SK-N-SH treated with all-trans-retinoic acid at 6 μM for 48 hours (cell line): ENCODE data around the gene CNGA2.

ENCODE experiments used
- ATAC-seq: fragments of 200-7000 bp; cut with Tn5 transposase; 3 replicates; pipeline ENCODE4 v1.9.1; 2020; ENCODE audit warnings: mild to moderate bottlenecking, moderate library complexity
- ARNTL ChIP-seq: fragments of 450-650 bp; formaldehyde crosslinking; IDR thresholded peaks from 2 replicates; pipeline ENCODE4 v1.5.0; 2020; ENCODE audit warnings: low read depth, mild to moderate bottlenecking, moderate library complexity, borderline replicate concordance
- BACH2 ChIP-seq: fragments of 250-450 bp; sonication (Bioruptor Pico); IDR thresholded peaks from 2 replicates; pipeline ENCODE4 v1.9.0; 2021; ENCODE audit warnings: mild to moderate bottlenecking, borderline replicate concordance
- CSDC2 ChIP-seq: fragments of 250-450 bp; sonication (Bioruptor Pico); IDR thresholded peaks from 2 replicates; pipeline ENCODE4 v1.5.0; 2020; ENCODE audit warnings: mild to moderate bottlenecking, moderate library complexity
- ESRRG ChIP-seq: fragments of 250-450 bp; sonication (Bioruptor Pico); IDR thresholded peaks from 2 replicates; pipeline ENCODE4 v1.6.1; 2021; ENCODE audit warnings: mild to moderate bottlenecking
- GLIS3 ChIP-seq: fragments of 250-450 bp; sonication (Bioruptor Pico); IDR thresholded peaks from 2 replicates; pipeline ENCODE4 v1.5.0; 2020; ENCODE audit warnings: mild to moderate bottlenecking, moderate library complexity
- ISL1 ChIP-seq: fragments of 250-450 bp; sonication (Bioruptor Pico); IDR thresholded peaks from 2 replicates; pipeline ENCODE4 v2.1.2; 2022; ENCODE audit warnings: mild to moderate bottlenecking, moderate library complexity
- OSR1 ChIP-seq: fragments of 250-450 bp; sonication (Bioruptor Pico); IDR thresholded peaks from 2 replicates; pipeline ENCODE4 v1.8.0; 2022; ENCODE audit warnings: moderate library complexity, mild to moderate bottlenecking, inconsistent platforms
- PPARA ChIP-seq: fragments of 250-450 bp; sonication (Bioruptor Pico); IDR thresholded peaks from 2 replicates; pipeline ENCODE4 v1.5.0; 2020; ENCODE audit warnings: mild to moderate bottlenecking, borderline replicate concordance
- RARB ChIP-seq: fragments of 250-450 bp; sonication (Bioruptor Pico); IDR thresholded peaks from 2 replicates; pipeline ENCODE4 v1.8.0; 2021; ENCODE audit warnings: mild to moderate bottlenecking, moderate library complexity
- SNAI2 ChIP-seq: fragments of 250-450 bp; sonication (Bioruptor Pico); IDR thresholded peaks from 2 replicates; pipeline ENCODE4 v1.5.0; 2020; ENCODE audit warnings: mild to moderate bottlenecking, moderate library complexity
- TCF4 ChIP-seq: fragments of 250-450 bp; sonication (Bioruptor Pico); IDR thresholded peaks from 2 replicates; pipeline ENCODE4 v1.8.0; 2021; ENCODE audit warnings: mild to moderate bottlenecking, moderate library complexity, borderline replicate concordance
- TOX ChIP-seq: fragments of 250-450 bp; sonication (Bioruptor Pico); IDR thresholded peaks from 2 replicates; pipeline ENCODE4 v1.8.0; 2021; ENCODE audit warnings: mild to moderate bottlenecking, moderate library complexity, borderline replicate concordance
- ZC3H10 ChIP-seq: fragments of 250-450 bp; sonication (Bioruptor Pico); IDR thresholded peaks from 2 replicates; pipeline ENCODE4 v1.5.1; 2021; ENCODE audit warnings: mild to moderate bottlenecking, moderate library complexity
- ZFP3 ChIP-seq: fragments of 250-450 bp; sonication (Bioruptor Pico); IDR thresholded peaks from 2 replicates; pipeline ENCODE4 v1.5.0; 2020; ENCODE audit warnings: mild to moderate bottlenecking, moderate library complexity
- ZFP30 ChIP-seq: fragments of 450-650 bp; formaldehyde crosslinking; IDR thresholded peaks from 2 replicates; pipeline ENCODE4 v1.5.0; 2022; ENCODE audit warnings: mild to moderate bottlenecking, moderate library complexity
- ZNF565 ChIP-seq: fragments of 450-650 bp; formaldehyde crosslinking; conservative IDR thresholded peaks from 2 replicates; pipeline ENCODE4 v1.5.0; 2020; ENCODE audit warnings: low read depth, mild to moderate bottlenecking, moderate library complexity
- ZNF70 ChIP-seq: fragments of 450-650 bp; formaldehyde crosslinking; IDR thresholded peaks from 2 replicates; pipeline ENCODE4 v1.5.0; 2020; ENCODE audit warnings: mild to moderate bottlenecking, moderate library complexity
- ZNF8 ChIP-seq: fragments of 450-650 bp; formaldehyde crosslinking; IDR thresholded peaks from 2 replicates; pipeline ENCODE4 v1.5.0; 2020; ENCODE audit warnings: mild to moderate bottlenecking, moderate library complexity
- TF ChIP-seq, protein P1 (sequence below): fragments of 250-450 bp; sonication (Bioruptor Pico); IDR thresholded peaks from 2 replicates; pipeline ENCODE4 v1.5.0; 2020; ENCODE audit warnings: mild to moderate bottlenecking, moderate library complexity
- TF ChIP-seq, protein P2 (sequence below): fragments of 250-450 bp; sonication (Bioruptor Pico); IDR thresholded peaks from 2 replicates; pipeline ENCODE4 v1.5.1; 2021; ENCODE audit warnings: mild to moderate bottlenecking, moderate library complexity
- TF ChIP-seq, protein P3 (sequence below): fragments of 250-450 bp; sonication (Bioruptor Pico); IDR thresholded peaks from 2 replicates; pipeline ENCODE4 v1.8.0; 2021; ENCODE audit warnings: low read depth, mild to moderate bottlenecking, moderate library complexity, borderline replicate concordance
- TF ChIP-seq, protein P4 (sequence below): fragments of 250-450 bp; sonication (Bioruptor Pico); IDR thresholded peaks from 2 replicates; pipeline ENCODE4 v1.5.1; 2020; ENCODE audit warnings: low read depth, mild to moderate bottlenecking, moderate library complexity
- TF ChIP-seq, protein P5 (sequence below): fragments of 250-450 bp; sonication (Bioruptor Pico); IDR thresholded peaks from 2 replicates; pipeline ENCODE4 v1.8.0; 2020; ENCODE audit warnings: mild to moderate bottlenecking, moderate library complexity, borderline replicate concordance

CNGA2 gene

DNA sequence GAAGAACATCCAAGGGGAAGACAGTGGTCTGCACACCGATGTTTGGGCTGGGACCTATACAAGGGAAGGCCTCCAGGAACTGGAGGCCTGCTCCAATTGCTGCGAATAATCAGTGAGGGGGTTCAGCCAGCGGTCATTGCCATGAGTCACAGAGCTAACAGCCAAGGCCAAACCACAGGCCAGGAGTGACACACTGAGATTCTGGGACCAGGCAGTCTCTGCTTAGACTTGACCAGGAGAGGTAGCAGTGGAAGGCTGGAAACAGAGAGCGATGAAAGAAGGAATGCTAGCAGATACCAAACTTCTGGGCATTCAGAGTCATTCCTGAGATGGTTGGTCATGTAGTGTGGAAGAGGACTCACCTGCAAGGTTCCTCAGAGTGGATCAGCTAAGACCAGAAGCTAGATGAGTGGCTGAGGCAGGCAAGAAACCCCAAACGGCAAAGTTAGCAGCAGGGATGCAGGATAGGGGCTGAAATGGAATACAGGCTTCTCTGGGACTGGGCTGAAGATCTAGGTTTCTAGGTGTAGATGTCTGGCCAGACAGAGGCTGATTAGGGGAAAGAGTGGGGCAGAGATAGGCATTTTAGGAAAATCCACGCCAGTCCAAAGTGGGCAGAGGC lies 54.7 kb downstream of the CNGA2 start (continued):
- TF ChIP-seq, protein P1, sequence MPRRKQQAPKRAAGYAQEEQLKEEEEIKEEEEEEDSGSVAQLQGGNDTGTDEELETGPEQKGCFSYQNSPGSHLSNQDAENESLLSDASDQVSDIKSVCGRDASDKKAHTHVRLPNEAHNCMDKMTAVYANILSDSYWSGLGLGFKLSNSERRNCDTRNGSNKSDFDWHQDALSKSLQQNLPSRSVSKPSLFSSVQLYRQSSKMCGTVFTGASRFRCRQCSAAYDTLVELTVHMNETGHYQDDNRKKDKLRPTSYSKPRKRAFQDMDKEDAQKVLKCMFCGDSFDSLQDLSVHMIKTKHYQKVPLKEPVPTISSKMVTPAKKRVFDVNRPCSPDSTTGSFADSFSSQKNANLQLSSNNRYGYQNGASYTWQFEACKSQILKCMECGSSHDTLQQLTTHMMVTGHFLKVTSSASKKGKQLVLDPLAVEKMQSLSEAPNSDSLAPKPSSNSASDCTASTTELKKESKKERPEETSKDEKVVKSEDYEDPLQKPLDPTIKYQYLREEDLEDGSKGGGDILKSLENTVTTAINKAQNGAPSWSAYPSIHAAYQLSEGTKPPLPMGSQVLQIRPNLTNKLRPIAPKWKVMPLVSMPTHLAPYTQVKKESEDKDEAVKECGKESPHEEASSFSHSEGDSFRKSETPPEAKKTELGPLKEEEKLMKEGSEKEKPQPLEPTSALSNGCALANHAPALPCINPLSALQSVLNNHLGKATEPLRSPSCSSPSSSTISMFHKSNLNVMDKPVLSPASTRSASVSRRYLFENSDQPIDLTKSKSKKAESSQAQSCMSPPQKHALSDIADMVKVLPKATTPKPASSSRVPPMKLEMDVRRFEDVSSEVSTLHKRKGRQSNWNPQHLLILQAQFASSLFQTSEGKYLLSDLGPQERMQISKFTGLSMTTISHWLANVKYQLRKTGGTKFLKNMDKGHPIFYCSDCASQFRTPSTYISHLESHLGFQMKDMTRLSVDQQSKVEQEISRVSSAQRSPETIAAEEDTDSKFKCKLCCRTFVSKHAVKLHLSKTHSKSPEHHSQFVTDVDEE (CRISPR knock-in tag): no peak
- no peak for TF ChIP-seq PPARA
- TF ChIP-seq, protein P2, sequence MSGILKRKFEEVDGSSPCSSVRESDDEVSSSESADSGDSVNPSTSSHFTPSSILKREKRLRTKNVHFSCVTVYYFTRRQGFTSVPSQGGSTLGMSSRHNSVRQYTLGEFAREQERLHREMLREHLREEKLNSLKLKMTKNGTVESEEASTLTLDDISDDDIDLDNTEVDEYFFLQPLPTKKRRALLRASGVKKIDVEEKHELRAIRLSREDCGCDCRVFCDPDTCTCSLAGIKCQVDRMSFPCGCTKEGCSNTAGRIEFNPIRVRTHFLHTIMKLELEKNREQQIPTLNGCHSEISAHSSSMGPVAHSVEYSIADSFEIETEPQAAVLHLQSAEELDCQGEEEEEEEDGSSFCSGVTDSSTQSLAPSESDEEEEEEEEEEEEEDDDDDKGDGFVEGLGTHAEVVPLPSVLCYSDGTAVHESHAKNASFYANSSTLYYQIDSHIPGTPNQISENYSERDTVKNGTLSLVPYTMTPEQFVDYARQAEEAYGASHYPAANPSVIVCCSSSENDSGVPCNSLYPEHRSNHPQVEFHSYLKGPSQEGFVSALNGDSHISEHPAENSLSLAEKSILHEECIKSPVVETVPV (CRISPR knock-in tag): no peak
- TF ChIP-seq, all 23 proteins: peak for 0

DNA sequence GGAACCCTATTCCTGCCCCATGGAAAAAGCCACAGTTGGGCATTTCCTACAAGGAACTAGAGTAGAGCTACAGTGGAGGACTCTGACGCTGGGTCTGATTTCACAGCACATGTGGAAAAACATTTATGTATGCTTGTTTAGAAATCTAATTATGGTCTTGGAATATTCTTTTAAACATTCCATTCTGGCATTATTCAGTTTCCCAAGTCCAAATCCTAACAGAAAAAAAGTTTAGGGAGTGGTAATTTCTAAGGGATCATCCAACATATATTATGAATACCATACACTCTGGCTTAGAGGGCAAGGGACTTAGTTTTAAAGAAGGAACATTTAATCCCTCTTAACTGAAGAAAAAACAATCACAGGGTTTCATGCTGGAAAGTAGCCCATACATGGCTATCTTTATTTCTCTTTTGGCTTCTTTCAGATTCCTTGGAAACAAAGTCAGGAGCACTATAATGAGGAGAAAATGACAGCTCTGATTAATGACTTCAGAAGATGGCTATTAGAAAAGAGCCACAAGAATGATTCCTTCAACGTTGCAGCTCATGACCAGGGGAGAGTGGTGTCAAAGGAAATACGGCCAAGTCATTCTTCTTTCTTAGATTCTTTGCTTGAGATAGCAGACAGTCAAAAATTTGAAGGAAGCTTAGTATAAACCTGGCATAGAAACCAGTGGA lies 56.1 kb downstream of the CNGA2 start:
- no peak for ATAC-seq
- TF ChIP-seq ARNTL (CRISPR knock-in tag) (no peak), RARB (no peak), ZFP30 (CRISPR knock-in tag) (no peak), TOX (CRISPR knock-in tag) (no peak), ZFP3 (CRISPR knock-in tag) (no peak), ZC3H10 (no peak), ZNF70 (CRISPR knock-in tag) (no peak), ESRRG (CRISPR knock-in tag) (no peak), TCF4 (CRISPR knock-in tag) (no peak), BACH2 (CRISPR knock-in tag) (no peak), PPARA (no peak), CSDC2 (no peak), ZNF8 (no peak), SNAI2 (no peak)
- TF ChIP-seq, protein P3, sequence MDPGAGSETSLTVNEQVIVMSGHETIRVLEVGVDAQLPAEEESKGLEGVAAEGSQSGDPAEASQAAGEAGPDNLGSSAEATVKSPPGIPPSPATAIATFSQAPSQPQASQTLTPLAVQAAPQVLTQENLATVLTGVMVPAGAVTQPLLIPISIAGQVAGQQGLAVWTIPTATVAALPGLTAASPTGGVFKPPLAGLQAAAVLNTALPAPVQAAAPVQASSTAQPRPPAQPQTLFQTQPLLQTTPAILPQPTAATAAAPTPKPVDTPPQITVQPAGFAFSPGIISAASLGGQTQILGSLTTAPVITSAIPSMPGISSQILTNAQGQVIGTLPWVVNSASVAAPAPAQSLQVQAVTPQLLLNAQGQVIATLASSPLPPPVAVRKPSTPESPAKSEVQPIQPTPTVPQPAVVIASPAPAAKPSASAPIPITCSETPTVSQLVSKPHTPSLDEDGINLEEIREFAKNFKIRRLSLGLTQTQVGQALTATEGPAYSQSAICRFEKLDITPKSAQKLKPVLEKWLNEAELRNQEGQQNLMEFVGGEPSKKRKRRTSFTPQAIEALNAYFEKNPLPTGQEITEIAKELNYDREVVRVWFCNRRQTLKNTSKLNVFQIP (CRISPR knock-in tag): no peak
- TF ChIP-seq, protein P4, sequence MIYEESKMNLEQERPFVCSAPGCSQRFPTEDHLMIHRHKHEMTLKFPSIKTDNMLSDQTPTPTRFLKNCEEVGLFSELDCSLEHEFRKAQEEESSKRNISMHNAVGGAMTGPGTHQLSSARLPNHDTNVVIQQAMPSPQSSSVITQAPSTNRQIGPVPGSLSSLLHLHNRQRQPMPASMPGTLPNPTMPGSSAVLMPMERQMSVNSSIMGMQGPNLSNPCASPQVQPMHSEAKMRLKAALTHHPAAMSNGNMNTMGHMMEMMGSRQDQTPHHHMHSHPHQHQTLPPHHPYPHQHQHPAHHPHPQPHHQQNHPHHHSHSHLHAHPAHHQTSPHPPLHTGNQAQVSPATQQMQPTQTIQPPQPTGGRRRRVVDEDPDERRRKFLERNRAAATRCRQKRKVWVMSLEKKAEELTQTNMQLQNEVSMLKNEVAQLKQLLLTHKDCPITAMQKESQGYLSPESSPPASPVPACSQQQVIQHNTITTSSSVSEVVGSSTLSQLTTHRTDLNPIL (CRISPR knock-in tag): no peak
- TF ChIP-seq, protein P2 (CRISPR knock-in tag): no peak
- TF ChIP-seq, protein P5, sequence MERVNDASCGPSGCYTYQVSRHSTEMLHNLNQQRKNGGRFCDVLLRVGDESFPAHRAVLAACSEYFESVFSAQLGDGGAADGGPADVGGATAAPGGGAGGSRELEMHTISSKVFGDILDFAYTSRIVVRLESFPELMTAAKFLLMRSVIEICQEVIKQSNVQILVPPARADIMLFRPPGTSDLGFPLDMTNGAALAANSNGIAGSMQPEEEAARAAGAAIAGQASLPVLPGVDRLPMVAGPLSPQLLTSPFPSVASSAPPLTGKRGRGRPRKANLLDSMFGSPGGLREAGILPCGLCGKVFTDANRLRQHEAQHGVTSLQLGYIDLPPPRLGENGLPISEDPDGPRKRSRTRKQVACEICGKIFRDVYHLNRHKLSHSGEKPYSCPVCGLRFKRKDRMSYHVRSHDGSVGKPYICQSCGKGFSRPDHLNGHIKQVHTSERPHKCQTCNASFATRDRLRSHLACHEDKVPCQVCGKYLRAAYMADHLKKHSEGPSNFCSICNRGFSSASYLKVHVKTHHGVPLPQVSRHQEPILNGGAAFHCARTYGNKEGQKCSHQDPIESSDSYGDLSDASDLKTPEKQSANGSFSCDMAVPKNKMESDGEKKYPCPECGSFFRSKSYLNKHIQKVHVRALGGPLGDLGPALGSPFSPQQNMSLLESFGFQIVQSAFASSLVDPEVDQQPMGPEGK (CRISPR knock-in tag): no peak

DNA sequence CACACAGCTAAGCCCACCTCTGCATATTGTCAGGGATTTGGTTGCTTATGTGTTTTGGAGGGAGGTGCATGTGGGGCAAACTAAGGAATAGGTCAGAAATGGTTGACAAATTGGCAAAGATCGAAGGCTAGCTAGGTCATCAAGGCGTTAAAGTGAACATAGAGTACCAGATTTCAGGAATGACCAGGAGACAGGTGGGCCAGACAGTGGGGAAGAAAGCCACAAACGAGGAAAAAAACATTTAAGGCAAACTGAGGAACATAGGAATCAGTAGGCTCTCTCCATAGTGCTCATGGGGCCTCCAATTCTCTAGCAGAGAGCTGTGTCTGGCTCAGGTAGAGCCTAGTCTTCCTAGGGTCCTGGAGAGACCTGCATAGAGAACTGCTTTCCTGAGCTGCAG lies 57.4 kb downstream of the CNGA2 start:
- no peak for ATAC-seq
- TF ChIP-seq, protein P2 (CRISPR knock-in tag): no peak
- no peak for TF ChIP-seq ZFP30 (CRISPR knock-in tag)
- no peak for TF ChIP-seq CSDC2
- TF ChIP-seq SNAI2: no peak
- TF ChIP-seq OSR1 (CRISPR knock-in tag): no peak
- no peak for TF ChIP-seq ISL1 (CRISPR knock-in tag)
- TF ChIP-seq, protein P3 (CRISPR knock-in tag): no peak
- TF ChIP-seq GLIS3 (CRISPR knock-in tag): no peak
- no peak for TF ChIP-seq BACH2 (CRISPR knock-in tag)
- TF ChIP-seq ESRRG (CRISPR knock-in tag): no peak
- TF ChIP-seq ARNTL (CRISPR knock-in tag): no peak
- TF ChIP-seq ZNF565 (CRISPR knock-in tag): no peak
- no peak for TF ChIP-seq ZC3H10
